Measurements from ENCODE around the gene COL7A1.
A peak's percentile ranks its signal among the peaks of the same experiment; 100 is the strongest.

The COL7A1 gene

GRCh38 chr3:48587686-48588085 lies 7.4 kb downstream of the COL7A1 start:
- no peak for DNase-seq

- DNase-seq, result no peak
Measured at GRCh38 chr3:48585411-48585810, 9.7 kb downstream of the COL7A1 start.

- DNase-seq, result no peak
Measured at GRCh38 chr3:48584836-48585235, 10.3 kb downstream of the COL7A1 start.

- DNase-seq, result no peak
Measured at GRCh38 chr3:48581621-48582481, 13.3 kb downstream of the COL7A1 start.

- DNase-seq, result no peak
Measured at GRCh38 chr3:48576647-48577046, 18.5 kb downstream of the COL7A1 start.

- DNase-seq, result no peak
Measured at GRCh38 chr3:48575366-48575765, 19.8 kb downstream of the COL7A1 start.

GRCh38 chr3:48573973-48574585 lies 21.1 kb downstream of the COL7A1 start:
- DNase-seq, result no peak

GRCh38 chr3:48572517-48572916 lies 22.6 kb downstream of the COL7A1 start:
- no peak for DNase-seq

GRCh38 chr3:48571938-48572337 lies 23.2 kb downstream of the COL7A1 start:
- DNase-seq, result no peak

GRCh38 chr3:48569808-48570450 lies 25.2 kb downstream of the COL7A1 start:
- no peak for DNase-seq

- DNase-seq, result no peak
Measured at GRCh38 chr3:48569400-48569799, 25.7 kb downstream of the COL7A1 start.

GRCh38 chr3:48568476-48568875 lies 26.7 kb downstream of the COL7A1 start:
- DNase-seq, result no peak

- DNase-seq, result no peak
Measured at GRCh38 chr3:48567500-48567899, 27.6 kb downstream of the COL7A1 start.

GRCh38 chr3:48567090-48567489 lies 28.0 kb downstream of the COL7A1 start:
- no peak for DNase-seq

- DNase-seq, result no peak
Measured at GRCh38 chr3:48566401-48566760, 28.7 kb downstream of the COL7A1 start.

- DNase-seq, result no peak
Measured at GRCh38 chr3:48565591-48566400, 29.3 kb downstream of the COL7A1 start.

GRCh38 chr3:48565186-48565585 lies 29.9 kb downstream of the COL7A1 start:
- DNase-seq, result no peak

- DNase-seq, result no peak
Measured at GRCh38 chr3:48564667-48565066, 30.5 kb downstream of the COL7A1 start.

GRCh38 chr3:48564022-48564421 lies 31.1 kb downstream of the COL7A1 start:
- peak; percentile 26 for DNase-seq

GRCh38 chr3:48563382-48563918 lies 31.7 kb downstream of the COL7A1 start, which contains the start of gene UCN2:
TSS of gene UCN2 (minus strand) at chr3:48563781. CDS start at chr3:48563124, 657 bp downstream.
- no peak for DNase-seq

GRCh38 chr3:48562367-48563095 lies 32.6 kb downstream of the COL7A1 start:
- DNase-seq, result no peak
